ENCODE results near the gene IFITM1.
"Not testable (repeated sequence)": the region's sequence is repeated elsewhere in the genome, so short reads cannot be mapped to it uniquely, and the experiment has no call there.

DNA sequence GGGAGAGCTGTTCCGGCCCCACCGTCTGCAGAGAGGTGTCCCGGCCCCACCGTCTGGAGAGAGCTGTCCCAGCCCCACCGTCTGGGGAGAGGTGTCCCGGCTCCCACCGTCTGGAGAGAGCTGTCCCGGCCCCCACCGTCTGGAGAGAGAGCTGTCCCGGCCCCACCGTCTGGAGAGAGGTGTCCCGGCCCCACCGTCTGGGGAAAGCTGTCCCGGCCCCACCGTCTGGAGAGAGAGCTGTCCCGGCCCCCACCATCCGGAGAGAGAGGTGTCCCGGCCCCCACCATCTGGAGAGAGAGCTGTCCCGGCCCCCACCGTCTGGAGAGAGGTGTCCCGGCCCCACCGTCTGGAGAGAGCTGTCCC, 49.6 kb downstream of the IFITM1 start:
- TF ChIP-seq, protein P1, sequence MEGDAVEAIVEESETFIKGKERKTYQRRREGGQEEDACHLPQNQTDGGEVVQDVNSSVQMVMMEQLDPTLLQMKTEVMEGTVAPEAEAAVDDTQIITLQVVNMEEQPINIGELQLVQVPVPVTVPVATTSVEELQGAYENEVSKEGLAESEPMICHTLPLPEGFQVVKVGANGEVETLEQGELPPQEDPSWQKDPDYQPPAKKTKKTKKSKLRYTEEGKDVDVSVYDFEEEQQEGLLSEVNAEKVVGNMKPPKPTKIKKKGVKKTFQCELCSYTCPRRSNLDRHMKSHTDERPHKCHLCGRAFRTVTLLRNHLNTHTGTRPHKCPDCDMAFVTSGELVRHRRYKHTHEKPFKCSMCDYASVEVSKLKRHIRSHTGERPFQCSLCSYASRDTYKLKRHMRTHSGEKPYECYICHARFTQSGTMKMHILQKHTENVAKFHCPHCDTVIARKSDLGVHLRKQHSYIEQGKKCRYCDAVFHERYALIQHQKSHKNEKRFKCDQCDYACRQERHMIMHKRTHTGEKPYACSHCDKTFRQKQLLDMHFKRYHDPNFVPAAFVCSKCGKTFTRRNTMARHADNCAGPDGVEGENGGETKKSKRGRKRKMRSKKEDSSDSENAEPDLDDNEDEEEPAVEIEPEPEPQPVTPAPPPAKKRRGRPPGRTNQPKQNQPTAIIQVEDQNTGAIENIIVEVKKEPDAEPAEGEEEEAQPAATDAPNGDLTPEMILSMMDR (IDR thresholded peaks at IDR 0.05; ENCODE audit: borderline replicate concordance, extremely low read depth, low read length, poor library complexity, severe bottlenecking), result not testable (repeated sequence)
- not testable (repeated sequence) for TF ChIP-seq EZH2 (IDR thresholded peaks at IDR 0.05; ENCODE audit: borderline replicate concordance, low read depth, low read length, severe bottlenecking)

Data from DND-41 (cell line).